K562 (cell line): ENCODE data around the gene VENTX. TPM values are rescaled to one million over a fixed set of nuclear protein-coding genes. Genes with fewer than 3 reads are reported as not detected.

Experiments
- ATAC-seq: fragments of 200-7000 bp; cut with Tn5 transposase; 3 replicates; pipeline ENCODE4 v1.9.1; 2020; ENCODE audit warnings: moderate library complexity
- BruUV-seq: library from RNA; stranded (reverse); fragments of 400-500 nt; replicated peaks from 2 replicates; lab custom pipeline; 2021; lab: Mats Ljungman, UMichigan
- CTCF ChIA-PET: fragments of 300-600 bp; formaldehyde crosslinking; extraction: SDS; loops from one replicate; lab custom pipeline; 2021; ENCODE audit warnings: low intra/inter-chr PET ratio; lab: Yijun Ruan, JAX
- POLR2A ChIA-PET: fragments of 300-600, 350-650 bp; sonication (Branson Sonifier 250); formaldehyde crosslinking; extraction: SDS; loops from one replicate; lab custom pipeline; 2021; ENCODE audit warnings: antibody characterized with exemption, inconsistent platforms; lab: Yijun Ruan, JAX
- DNase-seq, 4 experiments: peaks; one replicate each; pipeline versions ENCODE4 v3.0.0 to v3.0.0-alpha.2; 2011 to 2018; ENCODE audit warnings: low spot score in 3 of 4, mixed read lengths in 3 of 4; ENCODE audit errors: extremely low read depth in 1 of 4
- FAIRE-seq: peaks from 2 replicates; lab custom pipeline; 2011; peaks lifted over from hg19 to GRCh38; lab: Jason Lieb, UNC
- H2AFZ ChIP-seq: 2 replicates; pipeline ENCODE4 v1.6.0; 2011; ENCODE audit warnings: low read depth, low read length, control low read depth, inconsistent platforms
- H3K27ac ChIP-seq: fragments of 200-600 bp; 3 replicates; pipeline ENCODE4 v1.8.0; 2011; ENCODE audit warnings: low read depth, mild to moderate bottlenecking, control low read depth, inconsistent platforms, low read length, moderate library complexity, mixed read lengths; ENCODE audit errors: extremely low read depth
- H3K27me3 ChIP-seq, 2 experiments: fragments of 300-600 bp in 1 of 2; 2 replicates in 1 of 2; 3 replicates in 1 of 2; pipeline versions ENCODE4 v1.6.0 to v1.8.0; 2011; ENCODE audit warnings: inconsistent platforms in 2 of 2, low read length in 2 of 2, mild to moderate bottlenecking in 1 of 2, mixed read lengths in 1 of 2, moderate library complexity in 1 of 2; ENCODE audit not compliant: control insufficient read depth in 2 of 2, insufficient read depth in 2 of 2
- H3K36me3 ChIP-seq: fragments of 300-600 bp; 3 replicates; pipeline ENCODE4 v1.8.0; 2011; ENCODE audit warnings: mild to moderate bottlenecking, low read length, inconsistent platforms; ENCODE audit not compliant: control insufficient read depth, insufficient read depth
- H3K4me1 ChIP-seq, 2 experiments: fragments of 200-600 bp in 1 of 2; replicated peaks in 1 of 2; 2 replicates in 1 of 2; 3 replicates in 1 of 2; pipeline versions ENCODE4 v1.5.1 to v1.8.0; 2011; ENCODE audit warnings: inconsistent platforms in 2 of 2, low read length in 2 of 2, mild to moderate bottlenecking in 1 of 2, mixed read lengths in 1 of 2, moderate library complexity in 1 of 2; ENCODE audit not compliant: control insufficient read depth in 2 of 2, insufficient read depth in 2 of 2
- H3K4me2 ChIP-seq: 2 replicates; pipeline ENCODE4 v1.6.1; 2011; ENCODE audit warnings: low read length, control low read depth, inconsistent platforms, mixed read lengths; ENCODE audit not compliant: insufficient read depth
- H3K4me3 ChIP-seq: fragments of 200-600 bp; sonication (generic), shearing (Covaris generic); 2 replicates; pipeline ENCODE4 v1.5.1; 2016; ENCODE audit warnings: control low read depth, inconsistent platforms
- H3K79me2 ChIP-seq: fragments of 200-600 bp; 3 replicates; pipeline ENCODE4 v1.8.0; 2011; ENCODE audit warnings: low read length, inconsistent platforms; ENCODE audit not compliant: control insufficient read depth, insufficient read depth
- H3K9ac ChIP-seq, 2 experiments: 2 replicates each; pipeline versions ENCODE4 v1.6.0 to v1.6.1; 2011; ENCODE audit warnings: low read depth in 2 of 2, low read length in 2 of 2, control low read depth in 1 of 2, inconsistent platforms in 1 of 2, mild to moderate bottlenecking in 1 of 2, mixed read lengths in 1 of 2; ENCODE audit not compliant: insufficient read depth in 1 of 2
- H3K9me1 ChIP-seq: one replicate; pipeline ENCODE4 v1.6.0; 2011; ENCODE audit warnings: inconsistent platforms, mild to moderate bottlenecking, low read length, moderate library complexity; ENCODE audit not compliant: control insufficient read depth, insufficient read depth
- H3K9me3 ChIP-seq: replicated peaks from 2 replicates; pipeline ENCODE4 v1.5.1; 2011; ENCODE audit warnings: low read depth, low read length, inconsistent platforms; ENCODE audit not compliant: control insufficient read depth, insufficient read depth
- H4K20me1 ChIP-seq: replicated peaks from 2 replicates; pipeline ENCODE4 v1.6.1; 2011; ENCODE audit warnings: low read length, inconsistent platforms, mixed read lengths; ENCODE audit not compliant: control insufficient read depth, insufficient read depth
- BDP1 ChIP-seq: IDR thresholded peaks from 3 replicates; pipeline ENCODE4 v1.6.1; 2011; ENCODE audit not compliant: insufficient read length, insufficient read depth
- DACH1 ChIP-seq: fragments of 450-650 bp; IDR thresholded peaks from 2 replicates; pipeline ENCODE4 v1.6.1; 2018; ENCODE audit not compliant: partially characterized antibody
- E2F6 ChIP-seq, 2 experiments: IDR thresholded peaks; 2 replicates each; pipeline ENCODE4 v1.6.1; 2011; ENCODE audit warnings: borderline replicate concordance in 1 of 2, control low read depth in 1 of 2, low read depth in 1 of 2, low read length in 1 of 2, mild to moderate bottlenecking in 1 of 2, mixed read lengths in 1 of 2, moderate library complexity in 1 of 2; ENCODE audit not compliant: insufficient read depth in 1 of 2, insufficient read length in 1 of 2, poor library complexity in 1 of 2, severe bottlenecking in 1 of 2; ENCODE audit errors: extremely low read depth in 1 of 2
- ETV6 ChIP-seq, 3 experiments: fragments of 150-350 bp in 1 of 3; sonication (generic) in 1 of 3; formaldehyde crosslinking in 1 of 3; IDR thresholded peaks; 2 replicates each; pipeline versions ENCODE4 v1.6.1 to v1.8.0; 2014 to 2022; ENCODE audit warnings: borderline replicate concordance in 2 of 3, low read depth in 2 of 3, antibody characterized with exemption in 1 of 3, low read length in 1 of 3, mild to moderate bottlenecking in 1 of 3, missing genetic modification reagents in 1 of 3
- NFATC3 ChIP-seq: fragments of 450-650 bp; IDR thresholded peaks from 2 replicates; pipeline ENCODE4 v1.6.1; 2017; ENCODE audit warnings: mild to moderate bottlenecking
- NFYB ChIP-seq: IDR thresholded peaks from 2 replicates; pipeline ENCODE4 v1.6.1; 2011; ENCODE audit warnings: mild to moderate bottlenecking, moderate library complexity; ENCODE audit not compliant: insufficient read length; ENCODE audit errors: extremely low read depth
- PCBP2 ChIP-seq: fragments of 200-400 bp; formaldehyde crosslinking; IDR thresholded peaks from 2 replicates; pipeline ENCODE4 v1.6.1; 2018; ENCODE audit warnings: low read length, low read depth, mild to moderate bottlenecking, moderate library complexity; ENCODE audit not compliant: poor library complexity, severe bottlenecking
- POLR2G ChIP-seq: fragments of 200-400 bp; formaldehyde crosslinking; IDR thresholded peaks from 2 replicates; pipeline ENCODE4 v1.6.1; 2017; ENCODE audit warnings: low read depth, mild to moderate bottlenecking, antibody characterized with exemption, low read length, moderate library complexity
- SMARCA4 ChIP-seq: fragments of 450-650 bp; IDR thresholded peaks from 2 replicates; pipeline ENCODE4 v1.6.1; 2016
- TAL1 ChIP-seq: fragments of 450-650 bp; IDR thresholded peaks from 2 replicates; pipeline ENCODE4 v1.6.1; 2016; ENCODE audit warnings: mild to moderate bottlenecking
- TARDBP ChIP-seq: fragments of 450-650 bp; IDR thresholded peaks from 2 replicates; pipeline ENCODE4 v1.6.1; 2016
- YY1 ChIP-seq, 3 experiments: IDR thresholded peaks; 2 replicates each; pipeline ENCODE4 v1.6.1; 2011; ENCODE audit warnings: low read length in 2 of 3, mild to moderate bottlenecking in 2 of 3, moderate library complexity in 2 of 3, borderline replicate concordance in 1 of 3, control low read depth in 1 of 3, low read depth in 1 of 3; ENCODE audit not compliant: insufficient read depth in 3 of 3, insufficient replicate concordance in 2 of 3, control insufficient read depth in 1 of 3, insufficient read length in 1 of 3; ENCODE audit errors: extremely low read depth in 1 of 3
- ZBTB7A ChIP-seq: IDR thresholded peaks from 2 replicates; pipeline ENCODE4 v1.6.1; 2011; ENCODE audit warnings: low read depth, mild to moderate bottlenecking, low read length, moderate library complexity, borderline replicate concordance; ENCODE audit not compliant: control insufficient read depth
- ZFX ChIP-seq: sonication (generic); formaldehyde crosslinking; IDR thresholded peaks from 2 replicates; pipeline ENCODE4 v1.8.0; 2022; ENCODE audit warnings: mild to moderate bottlenecking, missing genetic modification reagents, moderate library complexity
- ZNF3 ChIP-seq: fragments of 250-450 bp; sonication (Bioruptor Pico); IDR thresholded peaks from 2 replicates; pipeline ENCODE4 v1.5.0; 2021; ENCODE audit warnings: mild to moderate bottlenecking, moderate library complexity
- ZNF311 ChIP-seq: fragments of 250-450 bp; sonication (Bioruptor Pico); IDR thresholded peaks from 2 replicates; pipeline ENCODE4 v1.4.0; 2020; ENCODE audit warnings: mild to moderate bottlenecking, moderate library complexity
- ZNF384 ChIP-seq: IDR thresholded peaks from 2 replicates; pipeline ENCODE4 v1.6.1; 2012; ENCODE audit warnings: low read depth, low read length, improper control_type of control experiment
- ZNF695 ChIP-seq: fragments of 450-650 bp; formaldehyde crosslinking; IDR thresholded peaks from 2 replicates; pipeline ENCODE4 v1.4.0; 2020; ENCODE audit warnings: mild to moderate bottlenecking, moderate library complexity
- WGBS: fragments of 100-300 bp; shearing (Covaris generic); methylation state at CpG from one replicate; pipeline ENCODE4 v1.1.6; 2016; ENCODE audit warnings: low coverage, mixed read lengths; ENCODE audit not compliant: insufficient coverage; ENCODE audit errors: missing lambda C conversion rate; 5-methylcytosine and 5-hydroxymethylcytosine counted together
- in situ Hi-C: fragments of 300-500 bp; cut with MboI; formaldehyde crosslinking; loops from 4 replicates; pipeline ENCODE4 v1.15.0; 2018; ENCODE audit warnings: inconsistent platforms, mixed read lengths
- intact Hi-C: fragments of 100-400 bp; cut with micrococcal nuclease; formaldehyde crosslinking; loops from 2 replicates; pipeline ENCODE4 v1.14.2; 2022
- polyA plus RNA-seq, 8 experiments: library from polyadenylated mRNA; depleted of rRNA in 4 of 8; stranded (reverse) in 5 of 8; unstranded in 3 of 8; fragments of >200 nt; fragmentation: Nextera tagmentation in 2 of 8; fragmentation: Illumina TruSeq in 1 of 8; extraction: Ambion mirVana in 2 of 8; extraction: Trizol in 1 of 8; gene quantifications; 2 replicates each; pipeline versions ENCODE4 v1.2.1 to v1.2.3, GENCODE V29; 2011 to 2014; ENCODE audit warnings: inconsistent platforms in 1 of 8, missing spikeins in 1 of 8
- total RNA-seq, 7 experiments: library from RNA; depleted of rRNA in 6 of 7; stranded (reverse); fragments of >200 nt in 6 of 7; fragmentation: Illumina TruSeq in 2 of 7; extraction: Trizol in 2 of 7; gene quantifications; 2 replicates each; pipeline versions ENCODE4 v1.2.1 to v1.2.3, GENCODE V29; 2011 to 2021; ENCODE audit warnings: low replicate concordance in 1 of 7
- TF ChIP-seq, protein P1 (sequence below): sonication (generic); formaldehyde crosslinking; IDR thresholded peaks from 2 replicates; pipeline ENCODE4 v1.8.0; 2022; ENCODE audit warnings: mild to moderate bottlenecking, low read depth, missing genetic modification reagents

VENTX gene
- total and polyA plus RNA-seq, 9 of the 15 experiments (the other 6 are each of a cell fraction or from before 2014, with no cell fraction given), result 0.07 to 0.70 (median 0.20) TPM; not detected in 1

DNA sequence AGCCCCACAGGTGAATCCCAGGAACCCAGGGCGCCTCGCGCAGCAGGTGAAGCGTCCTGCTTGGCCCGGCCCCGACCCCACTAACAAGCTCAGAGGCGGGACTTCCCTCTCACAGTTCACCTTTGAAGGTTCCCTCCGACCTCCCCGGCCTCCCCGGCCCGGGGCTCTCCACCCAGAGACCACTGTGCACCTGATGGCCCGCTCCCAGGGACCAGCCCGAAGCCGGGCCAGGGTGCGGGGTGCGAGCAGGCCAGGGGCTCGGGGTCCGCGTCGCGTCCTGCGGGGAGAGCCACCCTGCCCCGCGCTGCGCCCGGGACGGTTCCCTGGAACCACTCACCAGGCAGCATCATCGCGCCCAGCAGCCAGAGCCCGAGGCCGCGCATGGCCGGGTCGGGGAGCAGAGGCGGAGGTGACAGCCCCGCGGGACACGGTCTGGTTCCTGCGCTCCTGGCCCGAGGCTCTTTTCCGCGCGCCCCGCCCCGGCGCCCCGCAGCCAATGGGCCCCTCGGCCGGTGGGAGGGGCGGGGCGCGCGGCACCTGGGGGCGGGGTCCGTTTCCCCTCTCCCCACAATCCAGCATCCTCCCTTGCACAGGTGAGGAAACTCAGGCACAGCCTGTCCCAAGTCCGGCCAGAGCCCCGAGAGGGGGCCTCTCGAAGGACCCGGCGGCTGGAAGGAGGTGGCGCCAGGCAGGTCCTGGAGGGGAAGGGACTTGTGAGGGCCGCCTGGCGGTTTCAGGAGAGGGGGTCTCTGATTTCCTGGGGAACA is 39.0 kb downstream of the VENTX start, which contains the start of gene ADAM8:
ADAM8 (minus strand) TSS at position 434 of the 767 bp plus-strand sequence; CDS start at position 383, 51 bp downstream.
- Histone ChIP-seq H3K4me2 (peak within 1 kb of the TSS; percentile 51), H3K27ac (peak within 1 kb of the TSS; percentile 92), H3K4me3 (peak within 1 kb of the TSS; percentile 10; the same call in 1 of the 2 replicates), H3K79me2 (no peaks in the 10 kb centered on the region), H3K9ac (peak within 1 kb of the TSS; percentile 46 to 84; a peak in 3 of 4 replicates), H3K4me1 (peaks cover 40 to 90% of the 10 kb centered on the region in 2 experiments), H4K20me1 (no peaks in the 10 kb centered on the region), H3K27me3 (no peaks in the 10 kb centered on the region), H3K36me3 (peaks cover 17% of the 10 kb centered on the region; the same call in 1 of the 3 replicates), H2AFZ (0 out of 2 replicates have a peak within 1 kb of the TSS, but pooled peaks have one; percentile 37), H3K9me3 (no peaks in the 10 kb centered on the region), H3K9me1 (peaks cover 3% of the 10 kb centered on the region)
- no peak for FAIRE-seq
- BruUV-seq, result no TSS peak
- peak; percentile 37 to 78 (median 74) for DNase-seq
- peak; percentile 38 for ATAC-seq
- 61% methylated on average over 10 of the region's 63 CpGs for WGBS
- ChIA-PET POLR2A (interaction anchor here (0.5 kb wide), 1 partner anchor 30 kb away, joined by 4 read pairs; no protein-coding TSS in a partner anchor), CTCF (no interaction called here)
- intact Hi-C loops, result no loop called here
- in situ Hi-C loops, result no loop called here
- TF ChIP-seq BDP1, result no peak
- 0 out of 2 replicates have a peak, but pooled peaks have one; percentile 16 for TF ChIP-seq ZFX
- no peak for TF ChIP-seq PCBP2
- peak; percentile 47; the same call in 1 of the 2 replicates for TF ChIP-seq POLR2G
- no peak for TF ChIP-seq TAL1
- TF ChIP-seq YY1 (IDR thresholded peaks at IDR 0.05; ENCODE audit: borderline replicate concordance in 1 of 3, control insufficient read depth in 1 of 3, extremely low read depth in 1 of 3, insufficient read depth in 3 of 3, insufficient read length in 1 of 3, insufficient replicate concordance in 2 of 3, low read depth in 1 of 3, low read length in 2 of 3), result no peak
- no peak for TF ChIP-seq SMARCA4
- TF ChIP-seq ZNF695 (CRISPR knock-in tag), result no peak
- peak in 1 of 2 experiments; percentile 30 for TF ChIP-seq E2F6 (IDR thresholded peaks at IDR 0.05; ENCODE audit: borderline replicate concordance in 1 of 2, extremely low read depth in 1 of 2, insufficient read depth in 1 of 2, insufficient read length in 1 of 2, low read depth in 1 of 2, low read length in 1 of 2, poor library complexity in 1 of 2, severe bottlenecking in 1 of 2)
- peak; percentile 35; the same call in 1 of the 2 replicates for TF ChIP-seq ZBTB7A
- no peak for TF ChIP-seq DACH1
- TF ChIP-seq ETV6 (IDR thresholded peaks at IDR 0.05; ENCODE audit: borderline replicate concordance in 1 of 2, low read depth in 2 of 2, low read length in 1 of 2), result no peak
- no peak for TF ChIP-seq ETV6 (CRISPR knock-in tag; IDR thresholded peaks at IDR 0.05; ENCODE audit: borderline replicate concordance)
- TF ChIP-seq ZNF384, result no peak
- no peak for TF ChIP-seq ZNF3 (CRISPR knock-in tag)
- no peak for TF ChIP-seq TARDBP
- TF ChIP-seq, protein P1, sequence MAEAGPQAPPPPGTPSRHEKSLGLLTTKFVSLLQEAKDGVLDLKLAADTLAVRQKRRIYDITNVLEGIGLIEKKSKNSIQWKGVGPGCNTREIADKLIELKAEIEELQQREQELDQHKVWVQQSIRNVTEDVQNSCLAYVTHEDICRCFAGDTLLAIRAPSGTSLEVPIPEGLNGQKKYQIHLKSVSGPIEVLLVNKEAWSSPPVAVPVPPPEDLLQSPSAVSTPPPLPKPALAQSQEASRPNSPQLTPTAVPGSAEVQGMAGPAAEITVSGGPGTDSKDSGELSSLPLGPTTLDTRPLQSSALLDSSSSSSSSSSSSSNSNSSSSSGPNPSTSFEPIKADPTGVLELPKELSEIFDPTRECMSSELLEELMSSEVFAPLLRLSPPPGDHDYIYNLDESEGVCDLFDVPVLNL (CRISPR knock-in tag), result no peak
- no peak for TF ChIP-seq ZNF311
- TF ChIP-seq NFYB, result no peak
- no peak for TF ChIP-seq NFATC3
